ENCODE measurements around the gene TRIM54. TPM values are rescaled to one million over a fixed set of nuclear protein-coding genes. Genes with fewer than 3 reads are reported as not detected.

TRIM54 gene
- polyA plus RNA-seq, 3 donors: not detected

DNA sequence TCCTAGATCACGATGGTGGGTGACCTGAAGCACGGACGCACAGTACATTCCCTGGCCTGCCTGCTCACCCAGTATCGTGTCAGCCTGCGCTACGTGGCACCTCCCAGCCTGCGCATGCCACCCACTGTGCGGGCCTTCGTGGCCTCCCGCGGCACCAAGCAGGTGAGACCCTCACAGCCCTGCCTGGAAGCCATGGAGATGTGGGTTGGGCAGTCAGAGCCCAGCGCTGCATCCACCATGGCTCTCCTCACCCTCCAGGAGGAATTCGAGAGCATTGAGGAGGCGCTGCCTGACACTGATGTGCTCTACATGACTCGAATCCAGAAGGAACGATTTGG is 39.6 kb upstream of the TRIM54 start:
- TF ChIP-seq CTCF (IDR thresholded peaks at IDR 0.05): no peak
- Histone ChIP-seq H3K9ac (ENCODE audit: insufficient read depth, low read length, poor library complexity, severe bottlenecking) (no peak overlapping the region), H3K79me2 (ENCODE audit: insufficient read depth, low read length) (no peaks in the 10 kb centered on the region), H3K36me3 (replicated peaks in 1 of 2; ENCODE audit: control insufficient read depth in 1 of 2, insufficient read depth in 2 of 2, low read length in 2 of 2) (peaks cover 67 to 75% of the 10 kb centered on the region in 2 donors), H3K9me3 (replicated peaks in 1 of 2; ENCODE audit: control insufficient read depth in 1 of 2, insufficient read depth in 1 of 2, low read length in 2 of 2) (no peaks in the 10 kb centered on the region), H3K4me2 (replicated peaks; ENCODE audit: extremely low read depth, low read length, poor library complexity, severe bottlenecking) (no peak overlapping the region), H2AFZ (ENCODE audit: insufficient read depth, low read depth, low read length, poor library complexity, severe bottlenecking) (no peak overlapping the region), H3K4me3 (replicated peaks in 1 of 3; ENCODE audit: low read depth in 2 of 3, low read length in 3 of 3) (no peak overlapping the region), H3K4me1 (ENCODE audit: control insufficient read depth in 1 of 2, insufficient read depth in 2 of 2, low read length in 2 of 2) (no peaks in the 10 kb centered on the region), H3K27ac (ENCODE audit: low read depth in 1 of 2, low read length in 2 of 2) (no peak overlapping the region), H4K20me1 (ENCODE audit: insufficient read depth, low read length) (no peaks in the 10 kb centered on the region), H3K27me3 (ENCODE audit: control insufficient read depth in 2 of 2, insufficient read depth in 2 of 2, low read length in 2 of 2) (no peaks in the 10 kb centered on the region)
- H3K9me3 Mint-ChIP-seq: no peaks in the 10 kb centered on the region
- WGBS (ENCODE audit: insufficient coverage): 94% methylated on average over 13 of the region's 16 CpGs
- H3K27ac Mint-ChIP-seq: peak overlapping the region in 1 of 7 donors; percentile 30
- no peaks in the 10 kb centered on the region for H3K4me1 Mint-ChIP-seq
- DNase-seq: no peak
- intact Hi-C loops (cut with micrococcal nuclease): no loop called here
- H3K27me3 Mint-ChIP-seq (ENCODE audit: low read depth in 3 of 3): peaks cover 0 to 3% (median 3%) of the 10 kb centered on the region in 3 donors
- H3K4me3 Mint-ChIP-seq: no peak overlapping the region
- peaks cover 66 to 73% of the 10 kb centered on the region in 2 donors for H3K36me3 Mint-ChIP-seq

- Histone ChIP-seq H3K9ac (ENCODE audit: insufficient read depth, low read length, poor library complexity, severe bottlenecking) (no peak overlapping the region), H3K36me3 (replicated peaks in 1 of 2; ENCODE audit: control insufficient read depth in 1 of 2, insufficient read depth in 2 of 2, low read length in 2 of 2) (peaks cover 58 to 66% of the 10 kb centered on the region in 2 donors), H3K27me3 (ENCODE audit: control insufficient read depth in 2 of 2, insufficient read depth in 2 of 2, low read length in 2 of 2) (no peaks in the 10 kb centered on the region), H3K27ac (ENCODE audit: low read depth in 1 of 2, low read length in 2 of 2) (no peak overlapping the region), H3K4me1 (ENCODE audit: control insufficient read depth in 1 of 2, insufficient read depth in 2 of 2, low read length in 2 of 2) (no peaks in the 10 kb centered on the region), H3K4me2 (replicated peaks; ENCODE audit: extremely low read depth, low read length, poor library complexity, severe bottlenecking) (no peak overlapping the region), H3K9me3 (replicated peaks in 1 of 2; ENCODE audit: control insufficient read depth in 1 of 2, insufficient read depth in 1 of 2, low read length in 2 of 2) (no peaks in the 10 kb centered on the region), H2AFZ (ENCODE audit: insufficient read depth, low read depth, low read length, poor library complexity, severe bottlenecking) (no peak overlapping the region), H3K79me2 (ENCODE audit: insufficient read depth, low read length) (no peaks in the 10 kb centered on the region), H4K20me1 (ENCODE audit: insufficient read depth, low read length) (no peaks in the 10 kb centered on the region), H3K4me3 (replicated peaks in 1 of 3; ENCODE audit: low read depth in 2 of 3, low read length in 3 of 3) (no peak overlapping the region)
- peaks cover 57 to 64% of the 10 kb centered on the region in 2 donors for H3K36me3 Mint-ChIP-seq
- DNase-seq: no peak
- peak overlapping the region in 2 of 7 donors; percentile 11 to 42 for H3K27ac Mint-ChIP-seq
- 89% methylated on average over 18 of the region's 19 CpGs for WGBS (ENCODE audit: insufficient coverage)
- no peaks in the 10 kb centered on the region for H3K4me1 Mint-ChIP-seq
- H3K27me3 Mint-ChIP-seq (ENCODE audit: low read depth in 3 of 3): peaks cover 0 to 7% (median 4%) of the 10 kb centered on the region in 3 donors
- TF ChIP-seq CTCF (IDR thresholded peaks at IDR 0.05): no peak
- intact Hi-C loops (cut with micrococcal nuclease): no loop called here
- no peak overlapping the region for H3K4me3 Mint-ChIP-seq
- H3K9me3 Mint-ChIP-seq: no peaks in the 10 kb centered on the region
Measured at GRCh38 chr2:27243391-27244130, 38.7 kb upstream of the TRIM54 start.

Data from CD14-positive monocyte (primary cell).